Liver (tissue), 9 donors: ENCODE results near the gene FFAR1. TPM values are rescaled to one million over a fixed set of nuclear protein-coding genes. Genes with fewer than 3 reads are reported as not detected.

Experiments used
- DNase-seq: peaks from one replicate; pipeline ENCODE4 v3.0.0-alpha.2; 2017; ENCODE audit warnings: low spot score
- H3K27ac ChIP-seq, 2 donors: one replicate each; pipeline ENCODE4 v1.7.0; 2013; ENCODE audit warnings: inconsistent platforms in 2 of 2, low read length in 2 of 2, control low read depth in 1 of 2, low read depth in 1 of 2, mild to moderate bottlenecking in 1 of 2
- H3K27me3 ChIP-seq, 4 donors: one replicate each; pipeline versions ENCODE4 v1.6.1 to v1.7.0; 2013; ENCODE audit warnings: low read length in 3 of 4, inconsistent platforms in 1 of 4, mild to moderate bottlenecking in 1 of 4, moderate library complexity in 1 of 4; ENCODE audit not compliant: control insufficient read depth in 4 of 4, insufficient read depth in 4 of 4
- H3K36me3 ChIP-seq, 4 donors: one replicate each; pipeline versions ENCODE4 v1.6.1 to v1.7.0; 2013; ENCODE audit warnings: low read length in 3 of 4, mild to moderate bottlenecking in 3 of 4, low read depth in 1 of 4, moderate library complexity in 1 of 4; ENCODE audit not compliant: control insufficient read depth in 4 of 4, insufficient read depth in 3 of 4
- H3K4me1 ChIP-seq, 4 donors: one replicate each; pipeline versions ENCODE4 v1.6.1 to v1.7.0; 2013; ENCODE audit warnings: low read length in 3 of 4, mild to moderate bottlenecking in 3 of 4, moderate library complexity in 1 of 4; ENCODE audit not compliant: control insufficient read depth in 4 of 4, insufficient read depth in 4 of 4
- H3K4me3 ChIP-seq, 3 donors: one replicate each; pipeline versions ENCODE4 v1.6.1 to v1.7.0; 2013; ENCODE audit warnings: low read length in 3 of 3, control low read depth in 1 of 3, low read depth in 1 of 3, mild to moderate bottlenecking in 1 of 3
- H3K9ac ChIP-seq, 2 donors: one replicate each; pipeline ENCODE4 v1.7.0; 2013; ENCODE audit warnings: low read length in 2 of 2, mild to moderate bottlenecking in 2 of 2, moderate library complexity in 2 of 2, control low read depth in 1 of 2, low read depth in 1 of 2
- H3K9me3 ChIP-seq, 4 donors: one replicate each; pipeline versions ENCODE4 v1.6.1 to v1.7.0; 2013; ENCODE audit warnings: low read length in 3 of 4; ENCODE audit not compliant: control insufficient read depth in 4 of 4
- FOXA1 ChIP-seq: IDR thresholded peaks from 2 replicates; pipeline ENCODE4 v1.6.1; 2016; ENCODE audit warnings: antibody characterized with exemption
- FOXA2 ChIP-seq: IDR thresholded peaks from 2 replicates; pipeline ENCODE4 v1.6.1; 2016; ENCODE audit warnings: antibody characterized with exemption
- GABPA ChIP-seq, 2 donors: IDR thresholded peaks in 1 of 2; conservative IDR thresholded peaks in 1 of 2; 2 replicates each; pipeline ENCODE4 v1.6.1; 2016; ENCODE audit warnings: antibody characterized with exemption in 2 of 2, mild to moderate bottlenecking in 1 of 2, moderate library complexity in 1 of 2
- HNF4A ChIP-seq, 2 donors: conservative IDR thresholded peaks; 2 replicates each; pipeline ENCODE4 v1.6.1; 2016; ENCODE audit warnings: antibody characterized with exemption in 2 of 2, mild to moderate bottlenecking in 2 of 2
- HNF4G ChIP-seq: IDR thresholded peaks from 2 replicates; pipeline ENCODE4 v1.6.1; 2016; ENCODE audit warnings: antibody characterized with exemption
- JUND ChIP-seq, 2 donors: IDR thresholded peaks; 2 replicates each; pipeline ENCODE4 v1.6.1; 2016; ENCODE audit warnings: antibody characterized with exemption in 2 of 2
- NR2F2 ChIP-seq: IDR thresholded peaks from 2 replicates; pipeline ENCODE4 v1.6.1; 2016; ENCODE audit warnings: antibody characterized with exemption
- RAD21 ChIP-seq, 2 donors: IDR thresholded peaks; 2 replicates each; pipeline ENCODE4 v1.6.1; 2016; ENCODE audit warnings: antibody characterized with exemption in 2 of 2, mild to moderate bottlenecking in 2 of 2
- RXRA ChIP-seq, 2 donors: IDR thresholded peaks; 2 replicates each; pipeline ENCODE4 v1.6.1; 2017 to 2018; ENCODE audit warnings: antibody characterized with exemption in 2 of 2, mild to moderate bottlenecking in 1 of 2
- SP1 ChIP-seq: IDR thresholded peaks from 2 replicates; pipeline ENCODE4 v1.6.1; 2018; ENCODE audit warnings: antibody characterized with exemption, mild to moderate bottlenecking
- TAF1 ChIP-seq: conservative IDR thresholded peaks from 2 replicates; pipeline ENCODE4 v1.6.1; 2016; ENCODE audit warnings: antibody characterized with exemption, mild to moderate bottlenecking
- YY1 ChIP-seq: IDR thresholded peaks from 2 replicates; pipeline ENCODE4 v1.6.1; 2016; ENCODE audit warnings: antibody characterized with exemption, mild to moderate bottlenecking
- WGBS: extraction: QIAGEN DNeasy Blood & Tissue Kit; methylation state at CpG from one replicate; pipeline ENCODE4 v1.1.7; 2013; 5-methylcytosine and 5-hydroxymethylcytosine counted together
- polyA plus RNA-seq, 2 donors: library from polyadenylated mRNA; stranded (reverse) in 1 of 2; unstranded in 1 of 2; fragments of 200-250 nt in 1 of 2; fragments of >200 nt in 1 of 2; fragmentation: Nextera tagmentation in 1 of 2; extraction: Ambion mirVana in 1 of 2; gene quantifications; one replicate each; pipeline versions ENCODE4 v1.2.1 to v1.2.3, GENCODE V29; 2013 to 2015
- total RNA-seq, 2 donors: library from RNA; depleted of rRNA; stranded (reverse); fragments of >200 nt; gene quantifications; one replicate each; pipeline ENCODE4 v1.2.3, GENCODE V29; 2014
- TF ChIP-seq, protein P1 (sequence below): fragments of 150-350 bp; IDR thresholded peaks from 2 replicates; pipeline ENCODE4 v1.5.1; 2017; ENCODE audit warnings: improper control_type of control experiment, low read depth, low read length; ENCODE audit not compliant: missing input control
- TF ChIP-seq, protein P2 (sequence below): IDR thresholded peaks from 2 replicates; pipeline ENCODE4 v1.6.1; 2016; ENCODE audit warnings: antibody characterized with exemption
- TF ChIP-seq, protein P3 (sequence below): IDR thresholded peaks from 2 replicates; pipeline ENCODE4 v1.6.1; 2016; ENCODE audit warnings: antibody characterized with exemption
- TF ChIP-seq, protein P4 (sequence below): IDR thresholded peaks from 2 replicates; pipeline ENCODE4 v1.6.1; 2016; ENCODE audit warnings: antibody characterized with exemption
- TF ChIP-seq, protein P5 (sequence below): IDR thresholded peaks from 2 replicates; pipeline ENCODE4 v1.6.1; 2016; ENCODE audit warnings: antibody characterized with exemption, mild to moderate bottlenecking
- donor health status: healthy.
- donor health status: healthy.
- donor health status: healthy.
- donor health status: healthy.
- donor health status: healthy.

FFAR1 gene
- total and polyA plus RNA-seq, 4 donors, result not detected

DNA sequence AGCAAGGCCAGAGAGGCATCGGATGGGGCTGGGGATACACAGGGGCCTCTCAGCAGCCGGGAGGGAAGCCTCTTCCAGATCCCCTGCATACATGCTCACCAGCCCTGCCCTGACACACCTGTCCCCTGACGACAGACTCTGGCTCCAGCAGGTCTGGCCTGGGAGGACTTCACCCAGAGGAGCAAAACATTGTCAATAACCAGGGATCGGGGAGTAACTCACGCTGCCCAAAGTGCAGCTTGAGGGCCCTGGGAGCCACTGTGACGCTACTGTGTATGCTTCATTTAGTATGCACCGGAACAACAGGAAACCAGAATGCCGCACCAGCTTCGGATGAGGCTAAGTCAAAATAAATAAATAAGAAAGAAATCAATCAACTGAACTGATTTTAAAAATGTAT, 31.1 kb upstream of the FFAR1 start:
- Histone ChIP-seq H3K36me3 (no peaks in the 10 kb centered on the region), H3K27me3 (no peaks in the 10 kb centered on the region), H3K4me3 (no peak overlapping the region), H3K9me3 (no peaks in the 10 kb centered on the region), H3K9ac (no peak overlapping the region), H3K4me1 (peaks cover 0 to 2% (median under 1%) of the 10 kb centered on the region in 4 donors), H3K27ac (no peak overlapping the region)
- DNase-seq, result no peak
- WGBS, result 62% methylated on average over 9 of the region's 9 CpGs
- TF ChIP-seq HNF4A (conservative IDR thresholded peaks at IDR 0.05) (peak; percentile 11 to 38), TAF1 (no peak)

DNA sequence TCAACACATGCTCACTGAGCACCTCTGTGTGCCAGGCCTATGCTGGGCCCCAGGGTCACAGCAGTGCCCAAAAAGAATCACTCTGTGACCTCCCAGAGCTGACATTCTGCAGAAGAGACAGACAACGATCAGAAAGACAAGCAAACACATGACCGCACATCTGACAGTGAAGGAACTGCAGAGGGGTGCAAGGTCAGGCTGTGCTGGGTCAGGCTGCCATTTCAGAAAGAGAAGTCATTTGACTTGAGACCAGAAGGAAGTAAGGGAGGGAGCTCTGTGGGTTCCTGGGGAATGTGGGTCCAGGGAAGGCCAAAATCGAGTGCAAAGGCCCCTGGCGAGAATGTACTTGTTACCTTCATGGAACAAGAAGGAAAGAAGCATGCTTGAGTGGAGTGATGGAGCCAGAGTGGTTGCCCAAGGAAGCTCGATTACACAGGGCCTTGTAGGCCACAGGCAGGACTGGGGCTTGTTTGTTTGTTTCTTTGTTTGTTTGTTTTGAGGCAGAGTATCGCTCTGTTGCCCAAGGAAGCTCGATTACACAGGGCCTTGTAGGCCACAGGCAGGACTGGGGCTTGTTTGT, 30.1 kb upstream of the FFAR1 start:
- TF ChIP-seq JUND (IDR thresholded peaks at IDR 0.05) (no peak), TAF1 (no peak), YY1 (no peak), FOXA1 (no peak), RAD21 (IDR thresholded peaks at IDR 0.05) (no peak), SP1 (no peak), HNF4A (conservative IDR thresholded peaks at IDR 0.05) (no peak), NR2F2 (no peak), HNF4G (no peak), FOXA2 (no peak), RXRA (IDR thresholded peaks at IDR 0.05) (no peak), GABPA (IDR thresholded peaks at IDR 0.05 in 1 of 2, conservative IDR thresholded peaks at IDR 0.05 in 1 of 2) (no peak)
- TF ChIP-seq, protein P1, sequence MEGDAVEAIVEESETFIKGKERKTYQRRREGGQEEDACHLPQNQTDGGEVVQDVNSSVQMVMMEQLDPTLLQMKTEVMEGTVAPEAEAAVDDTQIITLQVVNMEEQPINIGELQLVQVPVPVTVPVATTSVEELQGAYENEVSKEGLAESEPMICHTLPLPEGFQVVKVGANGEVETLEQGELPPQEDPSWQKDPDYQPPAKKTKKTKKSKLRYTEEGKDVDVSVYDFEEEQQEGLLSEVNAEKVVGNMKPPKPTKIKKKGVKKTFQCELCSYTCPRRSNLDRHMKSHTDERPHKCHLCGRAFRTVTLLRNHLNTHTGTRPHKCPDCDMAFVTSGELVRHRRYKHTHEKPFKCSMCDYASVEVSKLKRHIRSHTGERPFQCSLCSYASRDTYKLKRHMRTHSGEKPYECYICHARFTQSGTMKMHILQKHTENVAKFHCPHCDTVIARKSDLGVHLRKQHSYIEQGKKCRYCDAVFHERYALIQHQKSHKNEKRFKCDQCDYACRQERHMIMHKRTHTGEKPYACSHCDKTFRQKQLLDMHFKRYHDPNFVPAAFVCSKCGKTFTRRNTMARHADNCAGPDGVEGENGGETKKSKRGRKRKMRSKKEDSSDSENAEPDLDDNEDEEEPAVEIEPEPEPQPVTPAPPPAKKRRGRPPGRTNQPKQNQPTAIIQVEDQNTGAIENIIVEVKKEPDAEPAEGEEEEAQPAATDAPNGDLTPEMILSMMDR, result no peak
- TF ChIP-seq, protein P2, sequence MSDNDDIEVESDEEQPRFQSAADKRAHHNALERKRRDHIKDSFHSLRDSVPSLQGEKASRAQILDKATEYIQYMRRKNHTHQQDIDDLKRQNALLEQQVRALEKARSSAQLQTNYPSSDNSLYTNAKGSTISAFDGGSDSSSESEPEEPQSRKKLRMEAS, result no peak
- TF ChIP-seq, protein P3, sequence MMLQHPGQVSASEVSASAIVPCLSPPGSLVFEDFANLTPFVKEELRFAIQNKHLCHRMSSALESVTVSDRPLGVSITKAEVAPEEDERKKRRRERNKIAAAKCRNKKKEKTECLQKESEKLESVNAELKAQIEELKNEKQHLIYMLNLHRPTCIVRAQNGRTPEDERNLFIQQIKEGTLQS, result no peak
- TF ChIP-seq, protein P4, sequence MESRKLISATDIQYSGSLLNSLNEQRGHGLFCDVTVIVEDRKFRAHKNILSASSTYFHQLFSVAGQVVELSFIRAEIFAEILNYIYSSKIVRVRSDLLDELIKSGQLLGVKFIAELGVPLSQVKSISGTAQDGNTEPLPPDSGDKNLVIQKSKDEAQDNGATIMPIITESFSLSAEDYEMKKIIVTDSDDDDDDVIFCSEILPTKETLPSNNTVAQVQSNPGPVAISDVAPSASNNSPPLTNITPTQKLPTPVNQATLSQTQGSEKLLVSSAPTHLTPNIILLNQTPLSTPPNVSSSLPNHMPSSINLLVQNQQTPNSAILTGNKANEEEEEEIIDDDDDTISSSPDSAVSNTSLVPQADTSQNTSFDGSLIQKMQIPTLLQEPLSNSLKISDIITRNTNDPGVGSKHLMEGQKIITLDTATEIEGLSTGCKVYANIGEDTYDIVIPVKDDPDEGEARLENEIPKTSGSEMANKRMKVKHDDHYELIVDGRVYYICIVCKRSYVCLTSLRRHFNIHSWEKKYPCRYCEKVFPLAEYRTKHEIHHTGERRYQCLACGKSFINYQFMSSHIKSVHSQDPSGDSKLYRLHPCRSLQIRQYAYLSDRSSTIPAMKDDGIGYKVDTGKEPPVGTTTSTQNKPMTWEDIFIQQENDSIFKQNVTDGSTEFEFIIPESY, result no peak
- TF ChIP-seq, protein P5, sequence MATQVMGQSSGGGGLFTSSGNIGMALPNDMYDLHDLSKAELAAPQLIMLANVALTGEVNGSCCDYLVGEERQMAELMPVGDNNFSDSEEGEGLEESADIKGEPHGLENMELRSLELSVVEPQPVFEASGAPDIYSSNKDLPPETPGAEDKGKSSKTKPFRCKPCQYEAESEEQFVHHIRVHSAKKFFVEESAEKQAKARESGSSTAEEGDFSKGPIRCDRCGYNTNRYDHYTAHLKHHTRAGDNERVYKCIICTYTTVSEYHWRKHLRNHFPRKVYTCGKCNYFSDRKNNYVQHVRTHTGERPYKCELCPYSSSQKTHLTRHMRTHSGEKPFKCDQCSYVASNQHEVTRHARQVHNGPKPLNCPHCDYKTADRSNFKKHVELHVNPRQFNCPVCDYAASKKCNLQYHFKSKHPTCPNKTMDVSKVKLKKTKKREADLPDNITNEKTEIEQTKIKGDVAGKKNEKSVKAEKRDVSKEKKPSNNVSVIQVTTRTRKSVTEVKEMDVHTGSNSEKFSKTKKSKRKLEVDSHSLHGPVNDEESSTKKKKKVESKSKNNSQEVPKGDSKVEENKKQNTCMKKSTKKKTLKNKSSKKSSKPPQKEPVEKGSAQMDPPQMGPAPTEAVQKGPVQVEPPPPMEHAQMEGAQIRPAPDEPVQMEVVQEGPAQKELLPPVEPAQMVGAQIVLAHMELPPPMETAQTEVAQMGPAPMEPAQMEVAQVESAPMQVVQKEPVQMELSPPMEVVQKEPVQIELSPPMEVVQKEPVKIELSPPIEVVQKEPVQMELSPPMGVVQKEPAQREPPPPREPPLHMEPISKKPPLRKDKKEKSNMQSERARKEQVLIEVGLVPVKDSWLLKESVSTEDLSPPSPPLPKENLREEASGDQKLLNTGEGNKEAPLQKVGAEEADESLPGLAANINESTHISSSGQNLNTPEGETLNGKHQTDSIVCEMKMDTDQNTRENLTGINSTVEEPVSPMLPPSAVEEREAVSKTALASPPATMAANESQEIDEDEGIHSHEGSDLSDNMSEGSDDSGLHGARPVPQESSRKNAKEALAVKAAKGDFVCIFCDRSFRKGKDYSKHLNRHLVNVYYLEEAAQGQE, result no peak
- Histone ChIP-seq H3K27ac (no peak overlapping the region), H3K36me3 (no peaks in the 10 kb centered on the region), H3K27me3 (no peaks in the 10 kb centered on the region), H3K4me1 (peaks cover 0 to 2% (median under 1%) of the 10 kb centered on the region in 4 donors), H3K9me3 (no peaks in the 10 kb centered on the region), H3K9ac (no peak overlapping the region), H3K4me3 (no peak overlapping the region)
- DNase-seq, result no peak
- 81% methylated on average over 7 of the region's 7 CpGs for WGBS
